GM18861 (cell line): ENCODE measurements around the gene MFAP1.
"Not testable (repeated sequence)": the region's sequence is repeated elsewhere in the genome, so short reads cannot be mapped to it uniquely, and the experiment has no call there.

Experiments
- ATAC-seq: cut with Tn5 transposase; IDR thresholded peaks from one replicate; pipeline ENCODE4 v1.9.1; 2021; ENCODE audit not compliant: unreplicated experiment

Gene MFAP1

GRCh38 chr15:43824302-43825246 is at the start of gene MFAP1:
Gene MFAP1, minus strand, starts transcription at chr15:43824690. Its CDS starts 121 bp downstream, at chr15:43824569.
- peak; percentile 57 for ATAC-seq

GRCh38 chr15:43873651-43874050 is 49.2 kb upstream of the MFAP1 start:
- ATAC-seq: no peak

GRCh38 chr15:43872416-43873020 is 48.0 kb upstream of the MFAP1 start:
- no peak for ATAC-seq

GRCh38 chr15:43871835-43872234 is 47.3 kb upstream of the MFAP1 start:
- ATAC-seq: no peak

- no peak for ATAC-seq
These were observed 43.9 kb upstream of the MFAP1 start for GRCh38 chr15:43868406-43868805.

GRCh38 chr15:43867096-43867495 is 42.6 kb upstream of the MFAP1 start:
- ATAC-seq: no peak

- ATAC-seq: not testable (repeated sequence)
These were observed 42.1 kb upstream of the MFAP1 start for GRCh38 chr15:43866636-43867035.

- no peak for ATAC-seq
These were observed 35.1 kb upstream of the MFAP1 start for GRCh38 chr15:43859546-43859945.

- no peak for ATAC-seq
These were observed 30.3 kb upstream of the MFAP1 start for GRCh38 chr15:43854801-43855200.

GRCh38 chr15:43852607-43853006 is 28.1 kb upstream of the MFAP1 start:
- no peak for ATAC-seq

GRCh38 chr15:43851251-43851650 is 26.8 kb upstream of the MFAP1 start:
- no peak for ATAC-seq

- no peak for ATAC-seq
These were observed 20.9 kb upstream of the MFAP1 start for GRCh38 chr15:43845421-43845820.

- ATAC-seq: not testable (repeated sequence)
These were observed 8.0 kb upstream of the MFAP1 start for GRCh38 chr15:43832485-43832884.

- ATAC-seq: not testable (repeated sequence)
These were observed 7.1 kb upstream of the MFAP1 start for GRCh38 chr15:43831519-43832052.

- ATAC-seq: not testable (repeated sequence)
These were observed 6.3 kb upstream of the MFAP1 start for GRCh38 chr15:43830691-43831275.

GRCh38 chr15:43829951-43830540 is 5.6 kb upstream of the MFAP1 start:
- not testable (repeated sequence) for ATAC-seq

GRCh38 chr15:43828061-43828657 is 3.7 kb upstream of the MFAP1 start:
- no peak for ATAC-seq

- ATAC-seq: peak; percentile 37
These were observed 2.2 kb upstream of the MFAP1 start, which contains the start of gene WDR76 for GRCh38 chr15:43826508-43827341. Gene WDR76, plus strand, starts transcription at chr15:43827002. Its CDS starts 31 bp downstream, at chr15:43827033.

- ATAC-seq: no peak
These were observed 1.6 kb upstream of the MFAP1 start for GRCh38 chr15:43826029-43826507.

GRCh38 chr15:43825305-43825704 is 815 bp upstream of the MFAP1 start:
- ATAC-seq: not testable (repeated sequence)
